Left lobe of liver (tissue), 2 donors: ENCODE results near the gene ULK4. TPM values are rescaled to one million over a fixed set of nuclear protein-coding genes. Genes with fewer than 3 reads are reported as not detected.
"Not testable (repeated sequence)": the region's sequence is repeated elsewhere in the genome, so short reads cannot be mapped to it uniquely, and the experiment has no call there.

ENCODE experiments used
- ATAC-seq: fragments of 200-7000 bp; cut with Tn5 transposase; one replicate; pipeline ENCODE4 v1.9.1; 2020; ENCODE audit warnings: mild to moderate bottlenecking, moderate library complexity
- DNase-seq: peaks from one replicate; pipeline ENCODE4 v3.0.0-alpha.2; 2020; ENCODE audit warnings: low spot score
- total RNA-seq: library from RNA; stranded (reverse); gene quantifications from one replicate; pipeline ENCODE4 v1.2.1, GENCODE V29; 2021
- donor health status: DM: no; HTN: no; CAD: no; lungs with moderate emphysema.
- donor health status: DM: no; HTN: yes; CAD: no.

ULK4 gene
- total RNA-seq, 1 donor from 2014 or later: 2.3 TPM

DNA sequence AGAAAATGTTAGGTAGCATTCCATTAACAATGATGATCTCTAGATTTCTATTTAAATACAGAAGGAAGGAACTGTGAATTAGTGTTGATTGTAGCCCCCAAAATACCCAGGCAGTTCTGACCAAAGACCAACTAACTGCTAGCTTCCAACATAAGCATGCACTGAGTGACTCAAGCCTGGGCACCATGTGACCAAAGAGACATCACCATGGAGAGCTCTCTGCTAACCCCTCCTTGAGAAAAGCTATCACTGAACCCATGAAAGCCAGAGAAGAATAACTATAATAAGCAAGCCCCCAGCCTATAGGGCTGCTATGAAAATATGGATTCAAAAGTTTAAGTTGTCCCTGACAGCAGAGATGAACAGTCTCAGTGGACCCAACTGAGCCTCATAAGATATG is 310.2 kb downstream of the ULK4 start:
- ATAC-seq (no peak), DNase-seq (no peak)

DNA sequence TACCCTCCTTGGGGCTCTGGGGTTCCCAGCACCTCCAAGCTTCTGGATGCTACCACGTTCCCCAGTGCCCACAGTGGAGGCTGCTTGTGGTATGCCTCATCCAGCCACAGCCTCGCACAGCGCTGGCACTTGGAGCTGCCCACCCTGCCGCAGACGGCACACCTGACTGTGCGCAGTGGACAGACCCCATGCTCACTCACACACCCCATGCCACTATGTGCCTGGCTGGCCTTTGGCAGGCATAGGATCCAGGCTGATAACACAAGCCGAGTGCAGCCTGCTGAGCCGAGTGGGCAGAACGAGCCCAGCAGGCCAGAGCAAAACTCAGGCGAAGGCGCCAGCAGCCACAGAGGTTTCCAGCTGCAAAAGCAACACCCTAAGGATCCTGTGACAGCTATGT is 311.5 kb downstream of the ULK4 start:
- ATAC-seq (no peak), DNase-seq (no peak)

DNA sequence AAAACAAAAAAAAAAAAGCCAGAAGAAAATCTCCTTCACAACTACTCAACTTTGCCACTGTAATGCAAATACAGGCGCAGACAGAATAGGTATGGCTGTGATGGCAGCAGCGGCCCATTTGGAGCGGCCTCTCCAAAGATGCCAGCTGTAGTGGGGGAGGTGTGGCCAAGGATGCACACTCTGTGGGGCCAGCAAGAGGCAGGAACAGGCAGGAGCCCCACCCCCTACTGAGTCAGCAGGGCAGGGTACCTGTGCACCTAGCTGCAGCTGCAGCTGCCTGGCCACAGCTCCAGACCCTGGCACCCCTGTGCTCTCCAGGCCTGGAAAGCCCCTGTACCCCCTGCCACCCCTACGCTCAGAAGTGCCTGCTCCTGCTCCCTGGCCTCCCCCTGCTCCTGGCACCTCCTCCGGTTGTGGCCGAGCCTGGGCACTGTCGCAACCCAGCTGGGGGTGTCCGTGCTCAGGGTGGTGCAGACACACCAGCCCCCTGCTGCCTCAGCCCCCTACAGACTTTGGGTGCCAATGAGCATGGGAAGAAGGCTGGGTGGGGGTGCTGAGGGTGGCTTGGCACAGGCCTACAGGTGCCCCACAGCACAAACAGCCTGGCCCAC is 312.7 kb downstream of the ULK4 start:
- DNase-seq: no peak
- no peak for ATAC-seq

DNA sequence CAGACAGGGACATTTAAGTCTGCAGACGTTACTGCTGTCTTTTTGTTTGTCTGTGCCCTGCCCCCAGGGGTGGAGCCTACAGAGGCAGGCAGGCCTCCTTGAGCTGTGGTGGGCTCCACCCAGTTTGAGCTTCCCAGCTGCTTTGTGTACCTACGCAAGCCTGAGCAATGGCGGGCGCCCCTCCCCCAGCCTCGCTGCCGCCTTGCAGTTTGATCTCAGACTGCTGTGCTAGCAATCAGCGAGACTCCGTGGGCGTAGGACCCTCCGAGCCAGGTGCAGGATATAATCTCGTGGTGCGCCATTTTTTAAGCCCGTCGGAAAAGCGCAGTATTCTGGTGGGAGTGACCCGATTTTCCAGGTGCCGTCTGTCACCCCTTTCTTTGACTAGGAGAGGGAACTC is 314.2 kb downstream of the ULK4 start:
- not testable (repeated sequence) for DNase-seq, ATAC-seq

DNA sequence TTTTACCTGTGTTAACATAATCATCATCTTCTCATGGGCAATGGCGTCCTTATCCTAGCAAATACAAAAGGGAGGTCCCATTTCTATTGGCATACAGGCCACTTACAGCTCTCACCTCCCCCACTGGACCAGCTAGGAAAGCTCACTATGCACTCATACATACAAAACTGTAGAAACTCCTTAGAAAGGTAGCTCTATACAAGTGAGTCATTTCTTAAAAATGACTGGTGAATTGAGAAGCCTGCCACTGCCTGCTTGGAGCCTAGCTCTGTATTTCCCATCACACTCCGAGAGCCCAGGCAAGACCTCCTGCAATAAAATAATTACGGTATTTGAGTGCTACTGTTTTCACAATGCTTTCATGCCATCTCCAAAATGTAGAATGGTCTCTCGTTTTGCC is 321.8 kb downstream of the ULK4 start:
- ATAC-seq (no peak), DNase-seq (no peak)

DNA sequence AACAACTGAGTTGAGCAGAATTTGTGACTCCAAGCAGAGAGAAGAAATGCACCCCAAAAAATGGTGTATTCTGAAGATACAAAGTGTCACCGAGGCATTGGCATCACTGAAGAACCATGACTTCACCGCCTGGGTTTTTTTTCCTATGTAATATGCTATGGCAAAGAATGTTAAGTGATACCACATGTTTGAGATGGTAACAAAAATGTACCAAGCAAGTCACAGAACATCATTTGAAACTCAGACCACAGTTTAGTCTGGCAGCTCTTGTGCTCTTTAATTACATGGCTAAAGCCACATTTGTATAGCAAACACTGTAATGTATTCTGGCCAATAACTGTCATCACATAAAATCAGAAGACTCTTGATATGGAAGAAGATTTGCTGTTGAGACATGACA is 323.5 kb downstream of the ULK4 start:
- no peak for ATAC-seq

DNA sequence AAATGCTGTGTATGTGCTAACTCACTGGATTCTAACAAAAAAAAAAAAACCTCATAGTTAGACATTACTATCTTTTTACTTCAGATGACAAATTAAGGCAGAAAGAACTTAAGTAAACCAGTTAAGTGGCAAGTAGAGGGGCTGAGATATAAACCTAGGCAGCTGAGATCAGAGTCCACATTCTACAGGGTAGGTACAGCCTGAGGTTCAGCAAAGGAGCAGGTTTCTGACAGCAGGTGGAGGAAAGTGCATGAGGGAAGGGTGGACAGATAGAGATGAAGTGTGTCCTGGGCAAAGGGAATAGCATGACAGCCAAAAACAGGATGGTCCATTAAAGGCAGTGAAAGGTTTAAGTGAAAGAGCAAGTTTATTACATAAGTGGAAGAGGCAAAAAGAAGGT is 329.2 kb downstream of the ULK4 start:
- DNase-seq (no peak), ATAC-seq (peak; percentile 48)

More for the DNA sequence above, 323.5 kb downstream of the ULK4 start:
- no peak for DNase-seq

DNA sequence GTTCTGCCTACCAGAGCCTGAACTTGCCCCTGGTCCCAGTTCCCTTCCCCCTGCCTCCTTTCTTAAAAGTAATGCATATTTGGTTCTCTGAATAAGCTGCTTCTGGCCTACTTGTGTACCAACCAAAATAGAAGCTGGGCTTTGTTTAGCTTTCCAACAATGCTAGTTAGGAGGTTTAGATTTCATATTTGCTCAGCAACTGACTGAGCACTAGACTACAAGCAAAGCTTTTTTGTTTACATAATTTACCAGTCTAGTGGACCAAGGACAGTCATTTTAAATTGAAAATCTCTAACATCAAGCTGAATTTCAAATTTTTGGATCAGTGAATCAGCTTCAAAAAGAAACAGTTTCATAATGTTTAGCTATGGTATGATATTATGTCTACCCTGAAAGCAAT is 331.2 kb downstream of the ULK4 start:
- DNase-seq: no peak
- peak; percentile 22 for ATAC-seq

DNA sequence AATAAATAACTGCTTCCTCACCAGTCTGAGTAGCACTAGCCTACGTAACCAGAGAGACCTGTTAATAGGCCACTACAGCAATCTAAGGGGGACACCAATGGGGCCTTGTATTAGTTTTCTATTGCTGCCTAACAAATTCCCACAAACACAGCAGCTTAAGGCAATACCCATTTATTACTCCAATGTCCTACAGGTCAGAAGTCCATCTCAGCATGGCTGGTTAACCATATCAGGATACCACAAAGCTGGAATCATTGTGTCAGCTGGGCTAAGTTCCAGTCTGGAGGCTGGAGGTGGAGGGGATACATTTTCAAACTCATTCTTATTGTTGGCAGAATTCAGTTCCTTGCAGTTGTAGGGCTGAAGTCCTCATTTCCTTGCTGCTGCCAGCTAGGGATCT is 331.9 kb downstream of the ULK4 start:
- no peak for DNase-seq
- ATAC-seq: peak; percentile 27

DNA sequence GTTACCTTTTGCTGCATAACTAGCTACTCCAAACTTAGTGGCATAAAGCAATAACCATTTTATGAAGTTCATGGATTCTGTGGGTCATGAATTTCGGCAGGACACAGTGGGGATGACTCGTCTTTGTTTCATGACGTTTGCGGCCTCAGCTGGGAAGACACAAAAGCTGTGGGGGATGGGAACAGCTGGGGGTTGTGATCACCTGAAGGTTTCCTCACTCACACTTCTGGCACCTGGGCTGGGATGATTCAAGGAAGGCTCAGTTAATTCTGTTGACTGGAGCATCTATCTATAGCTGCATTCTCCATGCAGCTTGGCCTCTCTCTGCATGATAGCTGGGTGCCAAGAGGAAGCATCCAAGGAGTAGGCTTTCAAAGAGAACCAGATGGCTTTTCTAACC is 332.8 kb downstream of the ULK4 start:
- DNase-seq: no peak
- no peak for ATAC-seq

DNA sequence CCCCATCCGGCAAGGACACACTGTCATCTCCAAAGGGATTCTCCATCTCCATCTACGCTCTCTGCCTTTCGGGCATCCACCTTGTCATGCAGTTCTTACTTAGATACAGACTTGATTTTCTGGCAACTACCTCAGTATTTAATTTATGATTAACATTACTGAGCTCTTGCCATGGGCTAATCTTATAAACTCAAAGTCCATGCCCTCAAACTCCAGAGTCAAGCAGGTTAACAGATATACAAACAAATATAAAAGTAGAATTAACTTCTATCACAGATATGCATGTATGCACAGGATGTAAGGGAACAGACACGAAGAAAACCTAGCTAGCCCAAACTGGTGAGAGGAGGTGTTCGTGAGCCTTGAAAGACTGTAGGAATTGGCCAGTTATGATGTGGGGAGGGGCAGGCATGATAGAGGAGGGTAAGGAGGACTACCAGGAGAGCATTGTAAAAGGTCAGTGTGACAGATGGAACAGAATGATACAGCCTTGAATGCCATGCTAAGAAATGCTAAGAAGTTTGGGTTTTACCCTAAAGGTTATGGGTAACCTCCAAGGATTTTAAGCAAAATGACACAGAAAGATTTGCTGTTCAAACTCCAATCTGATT is 334.3 kb downstream of the ULK4 start:
- DNase-seq (no peak), ATAC-seq (peak; percentile 88)

DNA sequence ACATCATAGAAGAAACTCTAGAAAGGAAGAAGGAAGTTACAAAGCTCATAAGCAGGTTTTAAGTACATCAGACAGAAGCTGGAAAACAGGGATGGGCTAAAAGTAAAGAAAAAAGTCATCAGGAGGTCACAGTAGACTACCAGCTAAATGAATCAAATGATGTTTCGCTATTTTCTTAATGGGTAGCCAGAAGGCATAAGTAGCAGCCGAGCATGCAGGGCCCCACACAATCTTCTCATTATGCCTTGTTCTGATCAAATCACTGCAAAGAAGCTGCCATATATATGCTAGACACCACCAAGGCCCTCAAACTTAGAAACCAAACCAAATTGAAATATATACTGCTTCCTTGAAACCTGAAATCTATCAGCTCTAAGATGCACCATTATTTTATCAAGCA is 349.1 kb downstream of the ULK4 start:
- DNase-seq (no peak), ATAC-seq (no peak)

DNA sequence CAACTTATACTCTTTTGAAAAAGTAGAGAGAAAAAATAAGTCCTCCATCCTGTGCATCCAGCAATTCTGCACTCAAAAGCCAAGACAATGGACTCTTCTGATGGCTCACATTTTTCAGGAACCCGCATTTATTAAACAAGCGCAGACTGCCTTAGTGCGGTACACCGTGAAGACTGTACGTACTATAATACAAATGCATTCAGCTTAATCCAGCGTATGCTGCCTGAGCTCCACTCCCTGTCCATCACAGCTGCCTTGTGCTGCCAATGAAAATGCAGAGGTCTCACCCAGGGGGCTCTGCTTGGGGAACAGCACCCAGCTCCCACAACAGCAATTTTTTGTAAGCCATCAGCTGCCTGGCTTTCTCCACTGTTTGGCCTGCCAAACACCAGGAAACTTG is 350.9 kb downstream of the ULK4 start:
- ATAC-seq (no peak), DNase-seq (no peak)

DNA sequence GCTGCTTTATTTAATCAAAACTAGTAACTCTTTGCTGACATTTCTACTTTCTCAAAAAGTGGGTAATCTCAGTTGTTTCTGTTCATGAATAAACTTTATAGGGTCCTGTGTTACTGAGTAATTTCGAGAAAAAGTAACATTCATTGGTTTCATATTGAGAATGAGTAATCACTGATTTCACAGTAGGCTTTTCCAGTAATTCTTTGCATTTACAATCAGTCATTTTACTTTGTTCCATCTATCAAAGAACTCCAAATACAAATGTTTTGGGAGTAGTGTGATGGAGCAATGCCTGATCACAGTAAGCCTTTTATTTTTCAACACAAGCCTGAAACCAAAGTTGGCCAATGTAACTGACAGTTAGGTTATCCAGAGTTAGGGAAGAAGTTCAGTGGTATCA is 353.6 kb downstream of the ULK4 start:
- no peak for DNase-seq
- no peak for ATAC-seq

DNA sequence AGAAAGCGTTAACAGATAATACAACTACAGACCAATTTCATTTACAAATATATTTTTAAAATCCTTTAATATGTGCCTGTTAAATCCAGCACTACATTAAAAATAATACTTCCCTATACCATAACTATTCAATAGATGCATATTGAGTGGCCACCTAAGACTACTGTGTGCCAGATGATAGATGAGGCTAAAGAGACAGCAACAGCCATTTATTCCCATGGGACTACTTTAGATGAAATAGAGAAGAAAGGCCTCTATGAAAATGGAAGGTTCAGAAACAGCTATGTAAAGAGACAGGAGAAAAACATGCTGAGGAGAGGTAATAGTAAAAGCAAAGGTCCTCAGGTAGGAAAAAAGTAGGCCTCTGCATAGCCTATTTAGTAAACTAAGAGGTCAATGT is 358.1 kb downstream of the ULK4 start:
- ATAC-seq: no peak
- no peak for DNase-seq

DNA sequence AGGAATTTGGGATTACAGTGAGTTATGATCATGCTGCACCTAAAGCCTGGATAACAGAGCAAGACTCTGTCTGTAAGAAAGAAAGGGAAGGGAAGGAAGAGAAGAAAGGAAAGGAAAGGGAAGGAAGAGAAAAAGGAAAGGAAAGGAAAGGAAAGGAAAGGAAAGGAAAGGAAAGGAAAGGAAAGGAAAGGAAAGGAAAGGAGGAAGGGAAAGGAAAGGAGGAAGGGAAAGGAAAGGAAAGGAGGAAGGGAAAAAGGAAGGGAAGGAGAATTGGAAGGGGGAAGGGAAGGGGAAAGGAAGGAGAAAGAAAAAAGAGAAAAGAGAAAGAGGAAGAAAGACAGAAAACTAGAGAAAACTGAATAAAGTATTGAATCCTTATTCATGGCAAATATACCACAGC is 359.8 kb downstream of the ULK4 start:
- ATAC-seq: no peak
- no peak for DNase-seq

DNA sequence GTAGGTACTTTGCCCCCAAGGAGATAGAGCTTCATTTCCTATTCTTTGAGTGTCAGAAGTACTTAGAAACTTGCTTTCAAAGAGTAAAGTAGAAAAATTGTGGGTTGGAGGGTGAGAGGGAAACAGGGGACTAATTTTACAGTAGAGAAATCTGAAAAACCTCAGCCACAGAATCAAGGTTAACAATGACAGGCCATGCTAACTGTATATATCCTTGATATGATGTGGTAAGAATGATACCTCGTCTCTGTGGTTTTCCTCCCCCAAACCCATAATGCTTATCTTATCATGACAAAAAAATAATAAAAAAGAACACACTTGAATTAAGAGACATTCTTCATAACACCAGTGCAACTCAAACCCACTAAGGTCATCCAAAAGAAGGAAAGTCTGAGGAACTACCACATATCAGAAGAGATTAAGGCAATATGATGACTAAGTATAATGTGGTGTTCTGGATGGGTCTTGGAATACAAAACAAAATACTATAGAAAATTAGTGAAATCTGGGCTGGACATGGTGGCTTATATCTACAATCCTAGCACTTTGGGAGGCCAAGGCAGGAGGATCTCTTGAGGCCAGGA is 360.4 kb downstream of the ULK4 start:
- ATAC-seq (no peak), DNase-seq (no peak)

DNA sequence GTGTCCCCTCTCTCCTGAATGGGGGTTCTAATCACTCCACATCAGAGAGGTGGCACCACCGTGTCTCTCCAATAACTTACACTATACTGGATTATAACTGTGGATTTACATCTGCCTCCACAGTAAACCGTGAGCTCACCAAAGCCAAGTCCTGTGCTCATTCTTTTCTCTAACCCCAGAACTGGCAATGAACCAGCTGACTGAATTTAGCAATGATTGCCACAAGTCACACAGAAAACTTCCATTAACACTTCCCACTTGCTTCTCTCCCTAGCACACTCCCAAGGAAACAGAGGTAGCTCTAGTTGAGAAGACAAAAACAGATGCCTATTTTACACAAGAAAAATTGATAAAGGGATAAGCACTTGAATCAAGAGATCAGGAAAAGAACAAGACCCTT is 361.3 kb downstream of the ULK4 start:
- no peak for DNase-seq
- ATAC-seq: no peak

DNA sequence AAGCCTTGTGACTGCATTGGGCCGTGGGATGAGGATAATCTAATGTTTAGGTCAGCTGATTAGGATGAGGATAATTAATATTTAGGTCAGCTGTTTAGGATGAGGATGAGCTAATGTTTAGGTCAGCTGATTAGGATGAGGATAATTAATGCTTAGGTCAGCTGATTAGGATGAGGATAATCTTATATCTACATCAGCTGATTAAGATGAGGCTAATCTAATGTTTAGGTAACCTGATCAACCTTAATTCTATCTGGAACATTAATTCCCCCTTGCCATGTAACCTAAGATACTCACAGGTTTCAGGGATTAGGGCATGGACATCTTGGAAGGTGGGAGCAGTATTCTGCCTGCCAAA is 362.8 kb downstream of the ULK4 start:
- ATAC-seq: no peak
- no peak for DNase-seq

DNA sequence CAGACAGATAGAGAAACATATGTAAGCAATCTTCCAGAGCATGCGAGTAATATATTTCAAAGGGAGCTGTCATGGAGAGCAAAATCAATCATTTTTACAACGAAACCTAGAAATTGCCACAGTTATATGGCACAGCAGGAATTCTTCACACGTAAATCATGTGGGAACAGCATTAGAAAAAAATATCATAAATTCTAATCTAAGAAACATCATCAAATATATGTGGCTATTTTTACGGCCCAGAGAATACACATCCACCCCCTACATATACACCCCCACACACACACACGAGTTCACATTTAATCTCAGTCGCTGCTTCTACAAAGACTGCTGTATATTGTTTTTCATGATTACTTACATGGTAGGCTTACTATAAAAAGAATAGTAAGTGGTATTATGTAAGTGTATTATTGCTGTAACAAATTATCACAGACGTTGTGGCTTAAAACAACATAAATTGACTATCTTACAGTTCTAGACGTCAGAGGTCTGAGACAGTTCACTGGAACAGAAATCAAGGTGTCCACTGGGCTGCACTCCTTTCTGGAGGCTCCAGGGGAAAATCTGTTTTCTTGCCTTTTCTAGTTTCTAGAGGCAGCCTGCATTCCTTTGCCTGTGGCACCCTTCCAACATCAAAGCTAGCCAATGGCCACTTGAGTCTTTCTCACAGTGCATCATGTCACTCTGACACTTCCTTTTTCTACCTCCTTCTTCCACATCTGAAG is 363.3 kb downstream of the ULK4 start:
- no peak for DNase-seq
- ATAC-seq: no peak

DNA sequence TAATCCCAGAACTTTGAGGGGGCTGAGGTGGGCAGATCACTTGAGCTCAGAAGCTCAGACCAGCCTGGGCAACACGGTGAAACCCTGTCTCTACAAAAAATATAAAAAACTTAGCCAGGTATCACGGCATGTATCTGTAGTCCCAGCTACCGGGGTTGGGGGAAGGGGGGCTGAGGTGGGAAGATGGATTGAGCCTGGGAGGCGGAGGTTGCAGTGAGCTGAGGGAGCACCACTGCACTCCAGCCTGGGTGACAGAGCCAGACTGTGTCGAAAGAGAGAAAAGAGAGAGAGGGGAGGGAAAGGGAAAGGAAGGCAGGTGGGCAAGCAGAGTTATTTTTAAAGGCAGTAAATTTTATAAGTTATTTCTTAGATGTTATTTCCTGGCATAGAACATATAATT is 368.1 kb downstream of the ULK4 start:
- no peak for ATAC-seq

More for the DNA sequence above, 368.1 kb downstream of the ULK4 start:
- no peak for DNase-seq
